Gastroesophageal sphincter (tissue), 3 donors: Measurements from ENCODE around the gene FYN.

ENCODE experiments used
- CTCF ChIP-seq, 4 experiments: fragments of 200-600 bp in 2 of 4; fragments of 450-650 bp in 2 of 4; sonication (generic) in 1 of 4; IDR thresholded peaks; one replicate each; pipeline ENCODE4 v1.5.1; 2017 to 2019; ENCODE audit warnings: antibody characterized with exemption in 4 of 4, mild to moderate bottlenecking in 2 of 4, moderate library complexity in 2 of 4
- POLR2A ChIP-seq, 2 donors: fragments of 450-650 bp; IDR thresholded peaks; one replicate each; pipeline ENCODE4 v1.6.1; 2017; ENCODE audit warnings: antibody characterized with exemption in 2 of 2, mild to moderate bottlenecking in 2 of 2, moderate library complexity in 1 of 2
- POLR2AphosphoS5 ChIP-seq: sonication (generic); formaldehyde crosslinking; IDR thresholded peaks from one replicate; pipeline ENCODE4 v1.6.1; 2017; ENCODE audit warnings: antibody characterized with exemption

DNA sequence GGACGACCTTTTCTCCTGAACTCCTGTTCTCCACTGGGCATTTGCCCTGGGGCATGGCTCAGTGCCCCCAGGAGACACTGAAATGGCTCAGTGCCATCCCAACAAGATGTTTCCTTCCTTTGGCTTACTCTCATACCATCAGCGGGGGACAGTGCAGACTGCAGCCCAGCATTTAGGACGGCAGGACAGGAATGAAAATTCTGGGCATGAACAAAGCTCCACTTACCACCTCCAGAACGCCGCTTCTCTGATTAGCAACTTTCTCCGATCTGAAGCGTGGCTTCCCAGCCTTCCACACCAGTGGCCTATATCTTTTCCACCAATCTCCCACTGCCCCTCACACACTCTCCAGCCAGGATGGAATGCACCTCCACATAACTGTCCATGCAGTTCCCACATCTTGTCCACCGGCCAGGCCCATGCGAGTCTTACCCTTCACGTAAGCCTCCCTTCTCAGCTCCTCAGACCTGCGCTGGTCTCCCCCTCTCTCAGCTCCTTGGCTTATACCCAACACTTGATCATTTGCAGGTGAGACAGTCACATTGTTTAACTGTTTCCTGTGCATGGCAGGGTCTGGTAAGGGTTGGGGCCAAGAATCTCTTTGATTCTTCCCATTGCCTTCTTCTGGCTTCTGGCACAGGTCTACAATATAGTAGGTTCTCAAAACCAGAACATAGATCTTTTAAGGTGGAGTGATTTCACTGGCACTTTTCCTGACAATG is 114.5 kb downstream of the FYN start:
- no peak for TF ChIP-seq POLR2AphosphoS5
- no peak for TF ChIP-seq CTCF (IDR thresholded peaks at IDR 0.05)
- TF ChIP-seq POLR2A (IDR thresholded peaks at IDR 0.05): no peak
